ENCODE data around the gene PCDH18.

The PCDH18 gene

GRCh38 chr4:137471461-137471860 lies 60.8 kb downstream of the PCDH18 start:
- Histone ChIP-seq H2AFZ (ENCODE audit: low read length) (no peak overlapping the region), H3K9ac (ENCODE audit: low read depth, low read length, poor library complexity, severe bottlenecking) (no peak overlapping the region), H3F3A (ENCODE audit: low read depth) (no peaks in the 10 kb centered on the region), H3K4me2 (ENCODE audit: low read depth, low read length, poor library complexity, severe bottlenecking) (no peak overlapping the region), H3K36me3 (ENCODE audit: insufficient read depth, low read length) (no peaks in the 10 kb centered on the region), H3K79me2 (ENCODE audit: insufficient read depth, low read length) (no peaks in the 10 kb centered on the region), H3K4me1 (ENCODE audit: insufficient read depth, low read length, poor library complexity, severe bottlenecking) (no peaks in the 10 kb centered on the region), H3K4me3 (ENCODE audit: low read length, poor library complexity, severe bottlenecking) (no peak overlapping the region), H4K20me1 (ENCODE audit: insufficient read depth, low read length, poor library complexity, severe bottlenecking) (no peaks in the 10 kb centered on the region), H3K27me3 (ENCODE audit: insufficient read depth, low read length, poor library complexity, severe bottlenecking) (no peaks in the 10 kb centered on the region), H3K9me3 (ENCODE audit: insufficient read depth, low read depth, low read length) (no peaks in the 10 kb centered on the region), H3K9me2 (replicated peaks; ENCODE audit: low read depth, low read length) (no peaks in the 10 kb centered on the region)
- no peak for TF ChIP-seq EZH2phosphoT487 (IDR thresholded peaks at IDR 0.05; ENCODE audit: borderline replicate concordance)
- no peak for TF ChIP-seq CTCF (conservative IDR thresholded peaks at IDR 0.05; ENCODE audit: low read length)

- H4K20me1 ChIP-seq (ENCODE audit: insufficient read depth, low read length, poor library complexity, severe bottlenecking) = no peaks in the 10 kb centered on the region
- no peak overlapping the region for H3K9ac ChIP-seq (ENCODE audit: low read depth, low read length, poor library complexity, severe bottlenecking)
- H3K79me2 ChIP-seq (ENCODE audit: insufficient read depth, low read length) = no peaks in the 10 kb centered on the region
- TF ChIP-seq EZH2phosphoT487 (IDR thresholded peaks at IDR 0.05; ENCODE audit: borderline replicate concordance) = no peak
- no peak for TF ChIP-seq CTCF (conservative IDR thresholded peaks at IDR 0.05; ENCODE audit: low read length)
- no peak overlapping the region for H2AFZ ChIP-seq (ENCODE audit: low read length)
- H3F3A ChIP-seq (ENCODE audit: low read depth) = no peaks in the 10 kb centered on the region
- no peaks in the 10 kb centered on the region for H3K9me2 ChIP-seq (replicated peaks; ENCODE audit: low read depth, low read length)
- H3K4me2 ChIP-seq (ENCODE audit: low read depth, low read length, poor library complexity, severe bottlenecking) = no peak overlapping the region
- H3K9me3 ChIP-seq (ENCODE audit: insufficient read depth, low read depth, low read length) = no peaks in the 10 kb centered on the region
- H3K4me3 ChIP-seq (ENCODE audit: low read length, poor library complexity, severe bottlenecking) = no peak overlapping the region
- no peaks in the 10 kb centered on the region for H3K4me1 ChIP-seq (ENCODE audit: insufficient read depth, low read length, poor library complexity, severe bottlenecking)
- no peaks in the 10 kb centered on the region for H3K27me3 ChIP-seq (ENCODE audit: insufficient read depth, low read length, poor library complexity, severe bottlenecking)
- H3K36me3 ChIP-seq (ENCODE audit: insufficient read depth, low read length) = no peaks in the 10 kb centered on the region
Observed at GRCh38 chr4:137470806-137471205, 61.5 kb downstream of the PCDH18 start.

All from Loucy (cell line).